Stimulated activated CD4-positive, alpha-beta T cell treated with anti-CD3 and anti-CD28 coated beads, Interleukin-12 subunit alpha, Interleukin-12 subunit beta, amount 100 ng/mL, for 48 hours (primary cell): Measurements from ENCODE around the gene FAM120C.

Source experiments
- DNase-seq, 3 donors: peaks; one replicate each; pipeline ENCODE4 v3.0.0-alpha.2; 2020; ENCODE audit warnings: low read depth in 2 of 3, low spot score in 1 of 3

FAM120C gene

GRCh38 chrX:54157561-54157960, 25.5 kb downstream of the FAM120C start:
- no peak for DNase-seq

GRCh38 chrX:54134269-54134668, 48.8 kb downstream of the FAM120C start:
- no peak for DNase-seq

- DNase-seq = no peak
Observed at GRCh38 chrX:54116391-54116790, 66.7 kb downstream of the FAM120C start.

- DNase-seq = no peak
Observed at GRCh38 chrX:54093571-54093970, 89.5 kb downstream of the FAM120C start.

GRCh38 chrX:54093159-54093558, 89.9 kb downstream of the FAM120C start:
- DNase-seq = no peak

GRCh38 chrX:54090880-54091279, 92.2 kb downstream of the FAM120C start:
- DNase-seq = no peak

- no peak for DNase-seq
Observed at GRCh38 chrX:54089191-54089590, 93.9 kb downstream of the FAM120C start.

- DNase-seq = no peak
Observed at GRCh38 chrX:54087661-54088060, 95.4 kb downstream of the FAM120C start.

GRCh38 chrX:54085666-54086065, 97.4 kb downstream of the FAM120C start:
- no peak for DNase-seq

- DNase-seq = no peak
Observed at GRCh38 chrX:54076903-54077302, 106.2 kb downstream of the FAM120C start.

GRCh38 chrX:54074826-54075225, 108.2 kb downstream of the FAM120C start:
- DNase-seq = no peak

GRCh38 chrX:54067766-54068165, 115.3 kb downstream of the FAM120C start:
- DNase-seq = no peak

- no peak for DNase-seq
Observed at GRCh38 chrX:54066841-54067240, 116.2 kb downstream of the FAM120C start.

GRCh38 chrX:54064564-54064963, 118.5 kb downstream of the FAM120C start:
- DNase-seq = no peak

- no peak for DNase-seq
Observed at GRCh38 chrX:54063361-54063760, 119.7 kb downstream of the FAM120C start.

- DNase-seq = no peak
Observed at GRCh38 chrX:54049801-54050200, 133.3 kb downstream of the FAM120C start.

GRCh38 chrX:54048412-54048811, 134.6 kb downstream of the FAM120C start:
- no peak for DNase-seq

GRCh38 chrX:54045563-54046228, 137.4 kb downstream of the FAM120C start:
- no peak for DNase-seq

- no peak for DNase-seq
Observed at GRCh38 chrX:54044877-54045338, 138.1 kb downstream of the FAM120C start.

- DNase-seq = peak; percentile 80 to 90 (median 89)
Observed at GRCh38 chrX:54044126-54044876, 138.8 kb downstream of the FAM120C start, which contains the start of gene PHF8. Gene PHF8 (minus strand): TSS chrX:54044473. CDS start chrX:54042728, 1,745 bp downstream.

- DNase-seq = peak; percentile 2 to 8 (median 2)
Observed at GRCh38 chrX:54043541-54044125, 139.4 kb downstream of the FAM120C start.

GRCh38 chrX:54043056-54043455, 140.0 kb downstream of the FAM120C start:
- peak in 1 of 3 donors; percentile 1 for DNase-seq
